H1 (cell line): ENCODE measurements around the gene PAX3. TPM values are rescaled to one million over a fixed set of nuclear protein-coding genes. Genes with fewer than 3 reads are reported as not detected.

Experiments
- CEBPB ChIP-seq: IDR thresholded peaks from 2 replicates; pipeline ENCODE4 v1.6.1; 2012; ENCODE audit warnings: low read depth, low read length
- CHD7 ChIP-seq: fragments of 300-600 bp; sonication (generic); IDR thresholded peaks from 2 replicates; pipeline ENCODE4 v1.7.1; 2012; ENCODE audit warnings: low read length, moderate library complexity, mild to moderate bottlenecking, inconsistent platforms; ENCODE audit not compliant: insufficient replicate concordance
- RFX5 ChIP-seq: IDR thresholded peaks from 2 replicates; pipeline ENCODE4 v1.6.1; 2011; ENCODE audit warnings: low read depth, low read length, improper control_type of control experiment, borderline replicate concordance
- polyA plus RNA-seq, 7 experiments: library from polyadenylated mRNA; depleted of rRNA in 3 of 7; stranded (reverse) in 5 of 7; unstranded in 2 of 7; fragments of >200 nt in 5 of 7; fragments of 200-250 nt in 2 of 7; gene quantifications; 1 replicate in 5 of 7; 2 replicates in 1 of 7; 4 replicates in 1 of 7; pipeline versions ENCODE4 v1.2.1 to v1.2.3, GENCODE V29; 2011 to 2013; ENCODE audit warnings: missing spikeins in 2 of 7, mixed read lengths in 2 of 7
- total RNA-seq: library from RNA; stranded (reverse); fragmentation: NEBNext Ultra II Directional; extraction: Animal tissue kit (Norgen Biotek cat#: 25700); gene quantifications from 2 replicates; pipeline ENCODE4 v1.2.1, GENCODE V29; 2021

The PAX3 gene
- total and polyA plus RNA-seq, 2 of the 8 experiments (the other 6 are each of a cell fraction or from before 2014, with no cell fraction given): 0.33 TPM; not detected in 1

DNA sequence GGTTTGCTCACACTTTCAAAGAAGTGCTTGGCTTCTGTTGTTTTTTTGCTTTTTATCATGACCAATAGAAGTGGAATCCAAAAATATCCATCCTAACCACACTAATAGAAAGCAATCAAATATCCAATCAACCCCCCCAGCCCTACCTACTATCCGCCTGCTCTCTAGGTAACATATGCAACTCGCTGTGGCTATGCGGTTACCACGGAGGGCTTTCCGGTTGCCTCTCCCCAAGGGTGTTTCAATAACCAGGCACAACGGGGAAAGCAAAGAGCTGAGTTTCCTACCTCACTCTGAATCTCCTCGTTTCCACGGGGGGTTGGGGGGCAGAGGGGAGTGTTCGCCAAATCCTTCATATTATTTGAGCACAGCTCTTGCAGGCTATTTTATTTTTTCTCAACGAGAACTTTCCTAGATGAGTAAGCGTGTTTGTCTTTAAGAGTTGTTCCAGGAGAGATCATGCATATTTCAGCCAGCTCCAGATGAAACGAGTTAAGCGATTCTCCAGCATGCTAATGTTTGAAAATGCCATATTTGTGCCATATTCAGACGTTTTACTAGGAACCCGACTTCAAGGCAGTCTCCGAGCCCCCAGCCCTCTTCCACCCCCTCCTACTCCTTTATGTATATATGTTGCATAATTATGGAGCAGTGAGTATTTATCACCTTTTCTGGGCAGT is 30.3 kb downstream of the PAX3 start (continued):
- no peak for TF ChIP-seq CHD7
- no peak for TF ChIP-seq CEBPB
- TF ChIP-seq RFX5: no peak
